Stimulated activated CD4-positive, alpha-beta T cell treated with anti-CD3 and anti-CD28 coated beads, Interleukin-15, amount 100 ng/mL, for 24 hours (primary cell): ENCODE data around the gene FGF11.
"Not testable (repeated sequence)": the region's sequence is repeated elsewhere in the genome, so short reads cannot be mapped to it uniquely, and the experiment has no call there.

Source experiments
- DNase-seq: peaks from one replicate; pipeline ENCODE4 v3.0.0-alpha.2; 2020

FGF11 gene

GRCh38 chr17:7481842-7482741 lies 42.8 kb downstream of the FGF11 start:
- not testable (repeated sequence) for DNase-seq

- DNase-seq = not testable (repeated sequence)
Observed at GRCh38 chr17:7482742-7483088, 43.4 kb downstream of the FGF11 start.

DNA sequence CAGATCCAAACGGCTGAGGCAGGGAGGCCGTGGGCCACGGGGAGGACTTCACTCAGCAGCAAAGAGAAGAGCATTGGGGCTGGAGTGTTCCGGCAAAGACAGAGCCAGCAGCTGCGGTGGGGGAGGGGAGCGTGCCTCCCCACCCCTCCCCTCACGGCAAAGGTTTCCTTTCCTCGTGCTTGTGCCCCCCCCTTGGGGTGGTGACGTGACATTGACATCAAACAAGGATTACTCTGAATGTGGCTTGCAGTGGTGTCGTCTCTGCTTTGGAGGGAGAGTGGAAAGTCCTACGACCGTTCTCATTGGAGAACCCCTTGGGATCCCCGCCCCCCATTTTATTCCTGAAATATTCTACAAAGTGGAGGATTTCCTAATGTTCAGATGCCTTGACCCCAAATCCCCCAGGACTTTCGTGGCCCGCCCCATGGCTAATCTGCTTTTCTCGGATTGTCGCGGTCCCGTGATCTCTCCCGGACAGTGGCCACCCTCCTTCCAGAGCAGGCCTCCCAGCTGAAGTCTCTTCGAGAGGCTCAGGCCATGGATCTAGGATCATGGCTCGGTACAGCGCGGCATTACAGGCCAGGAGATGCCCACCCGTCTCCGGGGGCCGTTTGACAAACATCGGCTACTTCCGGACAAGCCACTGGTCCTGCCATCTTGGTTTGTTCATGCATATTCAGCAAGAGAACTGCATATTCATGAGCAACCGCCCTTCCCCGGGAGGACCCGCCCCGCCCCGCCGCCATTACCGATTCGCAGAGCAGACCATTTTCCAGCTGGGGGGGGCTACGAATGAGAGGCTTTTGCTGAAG lies 44.1 kb downstream of the FGF11 start:
- peak; percentile 93 for DNase-seq

GRCh38 chr17:7484067-7484918 lies 45.0 kb downstream of the FGF11 start, which contains the start of gene POLR2A:
Gene POLR2A, plus strand, starts transcription at chr17:7484366.
- DNase-seq = peak; percentile 97

DNA sequence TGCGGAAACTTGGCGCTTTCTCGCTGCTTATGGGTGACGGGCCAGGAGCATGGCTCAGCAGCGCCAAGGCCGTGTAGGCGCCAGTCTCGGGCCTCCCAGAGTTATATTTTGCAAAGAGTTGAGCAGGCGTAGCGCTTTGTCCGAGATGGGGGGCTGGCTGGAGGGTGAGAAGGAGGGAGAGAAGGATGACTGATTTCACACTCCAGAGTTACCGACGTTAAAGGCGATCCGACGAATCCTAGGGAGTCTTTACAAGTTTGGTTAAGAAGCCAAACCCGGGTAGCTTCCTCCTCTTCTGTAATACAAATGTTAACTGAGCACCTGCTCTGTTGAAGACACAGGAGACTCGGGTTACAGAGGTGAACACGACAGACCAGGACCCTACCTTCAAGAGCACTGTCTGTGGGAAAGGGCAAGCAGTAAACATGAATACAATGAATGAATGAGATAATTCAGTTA lies 45.6 kb downstream of the FGF11 start:
- no peak for DNase-seq

DNA sequence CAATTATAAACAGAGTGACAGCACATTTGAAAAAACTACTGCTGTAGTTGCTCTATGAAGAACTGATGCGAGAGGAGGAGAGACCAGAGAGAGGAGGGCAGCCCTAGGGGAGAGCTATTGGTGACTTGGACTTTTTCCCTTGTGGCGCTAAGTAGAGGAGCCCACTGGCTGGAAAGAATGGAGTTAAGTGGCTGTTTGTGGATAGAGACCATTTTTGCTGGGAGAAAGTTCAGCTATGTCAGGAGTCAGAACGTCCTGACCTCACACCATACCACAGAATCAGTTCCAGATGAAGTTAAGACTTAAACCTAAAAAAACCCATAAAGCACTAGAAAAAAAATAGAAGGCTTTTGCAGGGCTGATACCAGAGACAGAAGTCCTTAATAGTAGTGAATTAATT lies 46.9 kb downstream of the FGF11 start:
- no peak for DNase-seq

GRCh38 chr17:7490144-7490543 lies 50.8 kb downstream of the FGF11 start:
- DNase-seq = no peak

GRCh38 chr17:7491583-7491982 lies 52.3 kb downstream of the FGF11 start:
- no peak for DNase-seq

DNA sequence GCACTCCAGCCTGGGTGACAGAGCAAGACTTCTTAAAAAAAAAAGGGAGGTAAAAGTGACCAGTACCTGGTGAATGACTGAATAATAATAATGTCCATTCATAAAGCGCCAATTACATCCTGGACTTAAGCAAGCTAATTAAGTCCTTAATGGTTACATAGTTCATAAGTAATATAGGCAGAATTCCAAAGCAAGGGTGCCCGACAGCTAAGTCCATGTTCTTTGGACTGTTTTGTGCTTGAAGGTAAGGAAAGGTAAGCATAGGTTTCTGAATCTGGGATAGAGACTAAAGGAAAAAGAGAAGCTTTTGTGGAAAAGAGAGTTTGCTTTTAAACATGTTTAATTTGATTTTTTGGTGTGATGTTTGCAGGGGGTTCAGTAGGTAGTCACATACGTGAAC lies 54.6 kb downstream of the FGF11 start:
- DNase-seq = no peak
